Kidney (tissue), 14 donors: ENCODE data around the gene DAZAP1. TPM values are rescaled to one million over a fixed set of nuclear protein-coding genes. Genes with fewer than 3 reads are reported as not detected.

ENCODE experiments used
- DNase-seq, 5 donors: peaks; one replicate each; pipeline ENCODE4 v3.0.0-alpha.2; 2013 to 2020
- FAIRE-seq: peaks from 2 replicates; lab custom pipeline; 2012; peaks lifted over from hg19 to GRCh38; lab: Jason Lieb, UNC
- H3K27ac ChIP-seq, 2 donors: one replicate each; pipeline ENCODE4 v1.7.0; 2013; ENCODE audit warnings: low read depth in 2 of 2, low read length in 2 of 2, inconsistent platforms in 1 of 2
- H3K27me3 ChIP-seq: one replicate; pipeline ENCODE4 v1.7.1; 2013; ENCODE audit warnings: low read length, inconsistent platforms; ENCODE audit not compliant: control insufficient read depth, insufficient read depth
- H3K36me3 ChIP-seq, 3 donors: one replicate each; pipeline versions ENCODE4 v1.7.0 to v1.7.1; 2013; ENCODE audit warnings: low read length in 3 of 3, control low read depth in 1 of 3, inconsistent platforms in 1 of 3; ENCODE audit not compliant: insufficient read depth in 3 of 3, control insufficient read depth in 2 of 3
- H3K4me1 ChIP-seq, 3 donors: one replicate each; pipeline versions ENCODE4 v1.7.0 to v1.7.1; 2013; ENCODE audit warnings: low read length in 3 of 3, inconsistent platforms in 1 of 3, low read depth in 1 of 3; ENCODE audit not compliant: control insufficient read depth in 2 of 3, insufficient read depth in 2 of 3
- H3K4me3 ChIP-seq, 3 donors: one replicate each; pipeline versions ENCODE4 v1.7.0 to v1.8.1; 2013; ENCODE audit warnings: low read length in 3 of 3, control low read depth in 1 of 3, inconsistent platforms in 1 of 3
- H3K9ac ChIP-seq, 3 donors: one replicate each; pipeline versions ENCODE4 v1.7.0 to v1.7.1; 2013; ENCODE audit warnings: low read length in 3 of 3, control low read depth in 1 of 3, inconsistent platforms in 1 of 3
- H3K9me3 ChIP-seq, 3 donors: one replicate each; pipeline versions ENCODE4 v1.7.0 to v1.7.1; 2013; ENCODE audit warnings: low read length in 3 of 3, control low read depth in 1 of 3, inconsistent platforms in 1 of 3; ENCODE audit not compliant: control insufficient read depth in 2 of 3, insufficient read depth in 1 of 3
- intact Hi-C: fragments of 100-400 bp; cut with DNase I; formaldehyde crosslinking; loops from one replicate; pipeline ENCODE4 v1.11.1; 2022
- polyA plus RNA-seq: library from polyadenylated mRNA; stranded (reverse); fragments of 350-450 nt; fragmentation: Illumina TruSeq; extraction: RNeasy Lipid Tissue Mini Kit (QIAGEN cat#74804); gene quantifications from one replicate; pipeline ENCODE4 v1.2.3, GENCODE V29; 2014; ENCODE audit warnings: low read depth, low replicate concordance; ENCODE audit not compliant: insufficient read depth
- total RNA-seq: library from RNA; stranded (reverse); fragmentation: NEBNext Ultra II Directional; extraction: Animal tissue kit (Norgen Biotek cat#: 25700); gene quantifications from one replicate; pipeline ENCODE4 v1.2.1, GENCODE V29; 2021
- TF ChIP-seq, protein P1 (sequence below): IDR thresholded peaks from 3 replicates; pipeline ENCODE4 v1.5.1; 2012; ENCODE audit warnings: mild to moderate bottlenecking, moderate library complexity, borderline replicate concordance; ENCODE audit not compliant: insufficient read depth; ENCODE audit errors: extremely low read depth
- donor health status: control.
- donor health status: control.
- donor health status: control.
- donor health status: control.
- donor health status: control.
- donor health status: DM: yes; HTN: yes; CAD: no.
- donor health status: Normal renal cell carcinoma (clear cell type).

DAZAP1 gene
- total and polyA plus RNA-seq, 2 donors from 2014 or later, result 47.7 to 98.5 TPM

DNA sequence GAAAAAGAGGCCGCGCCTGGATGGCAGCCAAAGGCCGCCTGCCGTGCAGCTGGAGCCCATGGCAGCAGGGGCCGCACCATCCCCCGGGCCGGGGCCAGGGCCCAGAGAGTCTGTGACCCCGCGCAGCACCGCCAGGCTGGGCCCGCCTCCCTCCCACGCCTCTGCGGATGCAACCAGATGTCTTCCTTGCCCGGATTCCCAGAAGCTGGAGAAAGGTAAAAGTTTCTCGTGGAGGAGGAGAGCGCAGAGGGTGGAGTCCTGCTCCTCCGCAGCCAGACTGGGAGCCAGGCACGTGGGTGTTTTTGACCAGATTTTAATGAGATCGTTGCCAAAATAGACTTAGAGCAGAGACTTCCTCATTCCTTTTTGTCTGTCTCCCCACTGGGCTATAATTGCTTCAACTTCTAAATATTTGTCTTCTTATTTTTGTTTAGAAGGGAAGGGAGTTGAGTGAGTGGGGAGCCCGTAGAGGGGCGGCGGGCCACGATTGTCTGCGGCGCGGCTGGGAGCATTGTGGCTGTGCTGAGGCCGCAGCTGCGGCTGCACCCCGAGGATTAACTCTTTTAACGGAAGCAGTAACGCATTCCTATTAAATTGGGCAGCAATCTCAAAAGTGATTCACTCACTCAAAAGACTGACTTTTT is 46.4 kb upstream of the DAZAP1 start:
- Histone ChIP-seq H3K9me3 (no peaks in the 10 kb centered on the region), H3K36me3 (peaks cover 2 to 32% (median 12%) of the 10 kb centered on the region in 3 donors), H3K9ac (no peak overlapping the region), H3K4me3 (no peak overlapping the region), H3K4me1 (peaks cover 0 to 13% (median 6%) of the 10 kb centered on the region in 3 donors), H3K27ac (no peak overlapping the region), H3K27me3 (no peaks in the 10 kb centered on the region)
- DNase-seq (peak; percentile 74 to 92 (median 86)), FAIRE-seq (no peak)
- intact Hi-C loops, result no loop called here
- TF ChIP-seq, protein P1, sequence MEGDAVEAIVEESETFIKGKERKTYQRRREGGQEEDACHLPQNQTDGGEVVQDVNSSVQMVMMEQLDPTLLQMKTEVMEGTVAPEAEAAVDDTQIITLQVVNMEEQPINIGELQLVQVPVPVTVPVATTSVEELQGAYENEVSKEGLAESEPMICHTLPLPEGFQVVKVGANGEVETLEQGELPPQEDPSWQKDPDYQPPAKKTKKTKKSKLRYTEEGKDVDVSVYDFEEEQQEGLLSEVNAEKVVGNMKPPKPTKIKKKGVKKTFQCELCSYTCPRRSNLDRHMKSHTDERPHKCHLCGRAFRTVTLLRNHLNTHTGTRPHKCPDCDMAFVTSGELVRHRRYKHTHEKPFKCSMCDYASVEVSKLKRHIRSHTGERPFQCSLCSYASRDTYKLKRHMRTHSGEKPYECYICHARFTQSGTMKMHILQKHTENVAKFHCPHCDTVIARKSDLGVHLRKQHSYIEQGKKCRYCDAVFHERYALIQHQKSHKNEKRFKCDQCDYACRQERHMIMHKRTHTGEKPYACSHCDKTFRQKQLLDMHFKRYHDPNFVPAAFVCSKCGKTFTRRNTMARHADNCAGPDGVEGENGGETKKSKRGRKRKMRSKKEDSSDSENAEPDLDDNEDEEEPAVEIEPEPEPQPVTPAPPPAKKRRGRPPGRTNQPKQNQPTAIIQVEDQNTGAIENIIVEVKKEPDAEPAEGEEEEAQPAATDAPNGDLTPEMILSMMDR, result no peak

DNA sequence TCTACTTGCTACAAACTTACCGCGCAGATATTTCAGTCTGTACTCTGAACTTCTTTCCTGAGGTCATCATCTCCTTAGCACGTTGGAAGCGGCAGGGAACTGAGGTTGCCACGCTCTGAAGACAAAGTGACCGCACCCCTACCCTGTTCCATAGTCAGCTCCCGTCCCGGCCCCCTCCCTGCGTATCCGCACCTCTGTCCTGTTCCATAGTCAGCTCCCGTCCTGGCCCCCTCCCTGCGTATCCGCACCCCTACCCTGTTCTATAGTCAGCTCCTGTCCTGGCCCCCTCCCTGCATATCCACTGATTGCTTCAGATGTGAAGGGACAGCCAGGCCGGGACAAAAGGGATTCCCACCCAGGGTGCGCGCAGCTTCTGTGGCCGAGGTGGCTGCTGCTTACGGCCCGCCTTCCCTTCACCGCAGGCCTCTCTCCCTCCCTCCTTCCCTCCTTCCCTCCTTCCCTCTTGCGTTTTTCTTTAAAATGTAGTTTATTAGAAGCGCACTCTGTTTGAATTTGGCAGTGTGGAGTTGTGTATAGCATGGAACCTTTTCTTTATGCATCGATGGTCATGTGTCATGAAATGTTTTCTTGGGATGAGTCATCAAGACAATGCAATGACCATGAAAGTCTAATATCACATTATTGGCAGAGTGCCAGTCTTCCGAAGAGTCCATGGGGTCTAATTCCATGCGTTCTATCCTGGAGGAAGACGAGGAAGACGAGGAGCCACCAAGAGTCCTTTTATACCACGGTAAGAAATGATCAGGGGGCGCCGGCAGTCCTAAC is 45.6 kb upstream of the DAZAP1 start:
- no peaks in the 10 kb centered on the region for H3K9me3 ChIP-seq
- TF ChIP-seq, protein P1, result no peak
- no peak overlapping the region for H3K4me3 ChIP-seq
- H3K27ac ChIP-seq, result no peak overlapping the region
- peaks cover 2 to 38% (median 12%) of the 10 kb centered on the region in 3 donors for H3K36me3 ChIP-seq
- peaks cover 0 to 5% (median 0%) of the 10 kb centered on the region in 3 donors for H3K4me1 ChIP-seq
- intact Hi-C loops, result no loop called here
- no peak for FAIRE-seq
- peak in 1 of 5 donors; percentile 40 for DNase-seq
- H3K9ac ChIP-seq, result no peak overlapping the region
- H3K27me3 ChIP-seq, result no peaks in the 10 kb centered on the region

DNA sequence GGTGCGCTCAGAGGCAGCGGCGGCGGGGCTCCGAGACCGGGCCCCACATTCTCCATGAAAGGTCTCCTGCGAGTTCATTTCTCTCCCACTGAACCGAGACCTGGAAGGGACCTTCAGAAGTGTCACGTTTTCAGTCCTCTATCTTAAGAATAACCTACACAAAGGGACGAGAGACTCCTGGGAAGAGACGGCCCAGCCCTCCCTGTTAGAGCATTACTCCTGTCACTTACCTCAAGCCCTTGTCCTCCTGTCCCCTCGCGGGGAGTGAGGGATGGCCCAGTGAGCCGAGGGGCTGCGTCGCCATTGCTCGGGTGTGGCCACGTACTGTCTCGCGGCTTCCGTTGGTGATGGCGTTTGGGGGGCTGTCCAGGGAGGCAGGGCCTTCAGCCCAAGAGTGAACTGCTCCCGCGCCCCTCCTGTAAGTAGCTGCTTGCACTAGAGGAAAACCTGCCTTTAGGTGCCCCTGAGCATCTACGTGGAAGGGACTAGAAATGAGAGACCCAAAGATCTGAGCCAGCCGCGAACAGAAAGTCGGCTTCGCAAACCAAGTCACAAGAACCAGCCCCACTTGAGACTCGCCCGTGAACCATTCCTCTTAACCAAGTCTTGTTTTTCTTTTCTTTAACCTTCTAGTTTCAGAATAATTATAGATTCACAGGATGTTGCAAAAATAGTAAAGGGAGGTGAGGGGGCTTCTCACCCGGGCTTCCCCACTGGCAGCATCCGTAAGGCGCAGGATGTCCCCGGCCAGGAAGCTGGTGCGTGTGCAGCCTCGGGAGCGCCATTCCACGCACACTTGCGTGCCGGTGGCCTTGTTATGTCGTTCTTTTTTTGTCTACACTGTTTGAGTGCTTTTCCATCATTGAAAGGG is 44.8 kb upstream of the DAZAP1 start:
- Histone ChIP-seq H3K27me3 (no peaks in the 10 kb centered on the region), H3K4me3 (no peak overlapping the region), H3K9me3 (no peaks in the 10 kb centered on the region), H3K9ac (no peak overlapping the region), H3K27ac (no peak overlapping the region), H3K4me1 (peaks cover 0 to 5% (median 0%) of the 10 kb centered on the region in 3 donors), H3K36me3 (peaks cover 2 to 43% (median 14%) of the 10 kb centered on the region in 3 donors)
- no peak for DNase-seq
- TF ChIP-seq, protein P1, result no peak
- intact Hi-C loops, result no loop called here
- FAIRE-seq, result no peak
